Panc1 (cell line): ENCODE measurements around the gene INIP. TPM values are rescaled to one million over a fixed set of nuclear protein-coding genes. Genes with fewer than 3 reads are reported as not detected.

ENCODE experiments used
- ATAC-seq: fragments of 200-7000 bp; cut with Tn5 transposase; 2 replicates; pipeline ENCODE4 v1.9.1; 2020; ENCODE audit warnings: mild to moderate bottlenecking, moderate library complexity
- BruUV-seq: library from RNA; stranded (reverse); fragments of 400-500 nt; replicated peaks from 2 replicates; lab custom pipeline; 2021; lab: Mats Ljungman, UMichigan
- CTCF ChIA-PET: fragments of 300-600 bp; sonication (Branson Sonifier 250); formaldehyde crosslinking; loops from one replicate; lab custom pipeline; 2022; ENCODE audit warnings: antibody characterized with exemption; lab: Charles Lee
- POLR2A ChIA-PET: fragments of 300-600 bp; sonication (Branson Sonifier 250); formaldehyde crosslinking; loops from one replicate; lab custom pipeline; 2022; ENCODE audit warnings: antibody characterized with exemption; lab: Charles Lee
- DNase-seq: peaks from one replicate; pipeline ENCODE4 v3.0.0-alpha.2; 2010; ENCODE audit warnings: low read depth, low spot score
- H3K27ac ChIP-seq: 2 replicates; pipeline ENCODE4 v1.5.1; 2011; ENCODE audit warnings: mild to moderate bottlenecking, low read length, inconsistent platforms
- H3K27me3 ChIP-seq: fragments of 200-500 bp; sonication (Bioruptor generic); 2 replicates; pipeline ENCODE4 v1.6.0; 2014; ENCODE audit warnings: low read length, inconsistent platforms; ENCODE audit not compliant: control insufficient read depth, insufficient read depth
- H3K36me3 ChIP-seq: fragments of 200-500 bp; sonication (Bioruptor generic); 2 replicates; pipeline ENCODE4 v1.5.1; 2014; ENCODE audit warnings: inconsistent platforms, mild to moderate bottlenecking, low read length, moderate library complexity; ENCODE audit not compliant: control insufficient read depth, insufficient read depth
- H3K4me1 ChIP-seq: 2 replicates; pipeline ENCODE4 v1.5.1; 2011; ENCODE audit warnings: inconsistent platforms, mild to moderate bottlenecking, low read length, moderate library complexity; ENCODE audit not compliant: control insufficient read depth, insufficient read depth
- H3K4me3 ChIP-seq, 2 experiments: 2 replicates each; pipeline ENCODE4 v1.5.1; 2011 to 2012; ENCODE audit warnings: low read depth in 2 of 2, low read length in 2 of 2, mild to moderate bottlenecking in 2 of 2, inconsistent platforms in 1 of 2, moderate library complexity in 1 of 2
- H3K9me3 ChIP-seq: fragments of 200-500 bp; sonication (Bioruptor generic); 2 replicates; pipeline ENCODE4 v1.5.1; 2014; ENCODE audit warnings: low read depth, mild to moderate bottlenecking, inconsistent platforms, low read length, moderate library complexity; ENCODE audit not compliant: control insufficient read depth, insufficient read depth
- CTCF ChIP-seq: fragments of 450-650 bp; IDR thresholded peaks from 2 replicates; pipeline ENCODE4 v1.5.1; 2017; ENCODE audit warnings: mild to moderate bottlenecking
- POLR2AphosphoS5 ChIP-seq: IDR thresholded peaks from 2 replicates; pipeline ENCODE4 v1.6.1; 2012; ENCODE audit warnings: mild to moderate bottlenecking, low read depth, low read length, moderate library complexity
- REST ChIP-seq, 2 experiments: IDR thresholded peaks; 2 replicates each; pipeline ENCODE4 v1.6.1; 2011 to 2012; ENCODE audit warnings: low read depth in 2 of 2, control low read depth in 1 of 2, low read length in 1 of 2, mild to moderate bottlenecking in 1 of 2, moderate library complexity in 1 of 2; ENCODE audit not compliant: insufficient read depth in 1 of 2
- SIN3A ChIP-seq: IDR thresholded peaks from 2 replicates; pipeline ENCODE4 v1.6.1; 2012; ENCODE audit warnings: low read depth, mild to moderate bottlenecking, low read length, moderate library complexity, borderline replicate concordance; ENCODE audit not compliant: insufficient read depth
- TCF7L2 ChIP-seq: IDR thresholded peaks from 2 replicates; pipeline ENCODE4 v1.6.1; 2011; ENCODE audit warnings: mild to moderate bottlenecking, low read depth, low read length, inconsistent platforms
- in situ Hi-C: cut with HindIII; loops from 2 replicates; pipeline ENCODE4 v1.10.0; 2016; ENCODE audit warnings: low sequenced_read_pairs, low pct_unique_long_range_greater_than_20kb
- intact Hi-C: fragments of 100-400 bp; cut with micrococcal nuclease; formaldehyde crosslinking; loops from one replicate; pipeline ENCODE4 v1.10.0; 2022; ENCODE audit not compliant: unreplicated experiment
- total RNA-seq: library from RNA; stranded (reverse); gene quantifications from one replicate; pipeline ENCODE4 v1.2.1, GENCODE V29; 2021; ENCODE audit not compliant: unreplicated experiment

INIP gene
- total RNA-seq, 1 experiment from 2014 or later, result 20.0 TPM

DNA sequence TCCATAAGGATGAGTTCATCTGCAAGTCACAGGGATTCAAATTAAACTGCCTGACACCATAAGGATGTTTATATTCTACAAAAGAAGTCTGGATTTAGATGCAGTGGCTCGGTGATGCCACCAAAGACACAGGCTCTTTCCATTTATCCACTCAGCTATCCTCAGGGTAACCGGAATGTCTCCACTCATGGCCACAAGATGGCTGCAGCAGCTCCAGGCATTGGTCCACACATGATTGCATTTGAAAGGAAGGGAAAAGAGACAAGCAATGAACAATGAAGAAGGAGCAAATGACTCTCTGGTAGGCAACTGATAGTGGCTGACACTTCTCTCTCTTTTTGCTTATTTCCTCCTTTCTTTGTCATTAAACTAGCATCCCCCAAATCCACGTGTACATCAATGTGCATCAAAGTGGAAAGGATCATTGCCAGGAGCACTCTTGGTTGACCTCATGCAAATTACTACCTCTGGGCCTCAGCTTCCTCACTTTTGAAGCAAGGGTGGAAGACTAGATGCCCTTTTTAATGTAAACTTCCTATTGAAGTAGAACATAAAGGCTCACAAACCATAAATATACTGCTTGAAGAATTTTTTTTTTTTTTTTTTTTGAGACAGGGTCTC is 25.4 kb upstream of the INIP start:
- BruUV-seq, result no TSS peak
- ATAC-seq, result no peak
- POLR2A ChIA-PET, result no interaction called here

DNA sequence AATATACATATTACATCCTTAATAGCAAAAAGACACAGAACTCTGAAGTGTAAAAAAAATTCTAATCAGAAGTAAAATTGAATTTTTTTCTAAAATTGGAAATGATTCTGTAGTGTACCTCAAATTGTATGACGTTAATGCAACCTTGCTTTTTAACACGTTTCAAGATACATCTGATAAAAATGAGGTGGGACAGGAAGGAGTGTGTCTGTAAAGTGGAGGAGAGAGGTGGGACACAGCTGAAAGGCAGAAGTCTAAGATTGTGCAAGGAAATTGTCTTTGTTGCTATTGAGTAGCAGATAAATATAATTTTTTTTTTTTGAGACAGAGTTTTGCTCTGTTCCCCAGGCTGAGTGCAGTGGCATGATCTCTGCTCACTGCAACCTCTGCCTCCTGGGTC is 17.0 kb upstream of the INIP start:
- ChIA-PET POLR2A (no interaction called here), CTCF (no interaction called here)
- Histone ChIP-seq H3K4me1 (no peaks in the 10 kb centered on the region), H3K9me3 (no peaks in the 10 kb centered on the region), H3K36me3 (no peaks in the 10 kb centered on the region), H3K27me3 (no peaks in the 10 kb centered on the region), H3K27ac (no peak overlapping the region), H3K4me3 (no peak overlapping the region)
- in situ Hi-C loops, result no loop called here
- intact Hi-C loops, result no loop called here
- ATAC-seq (no peak), DNase-seq (no peak)
- TF ChIP-seq REST (IDR thresholded peaks at IDR 0.05; ENCODE audit: insufficient read depth in 1 of 2, low read depth in 2 of 2, low read length in 1 of 2) (no peak), CTCF (no peak), SIN3A (no peak), TCF7L2 (no peak), POLR2AphosphoS5 (no peak)
- no TSS peak for BruUV-seq

More for the DNA sequence above, 25.4 kb upstream of the INIP start:
- H3K4me1 ChIP-seq, result no peaks in the 10 kb centered on the region
- in situ Hi-C loops, result no loop called here
- DNase-seq, result no peak
- no peaks in the 10 kb centered on the region for H3K36me3 ChIP-seq
- no peak overlapping the region for H3K4me3 ChIP-seq
- CTCF ChIA-PET, result interaction anchor here (0.6 kb wide), 1 partner anchor 160 kb away, joined by 5 read pairs; no protein-coding TSS in a partner anchor
- H3K27ac ChIP-seq, result no peak overlapping the region
- H3K9me3 ChIP-seq, result no peaks in the 10 kb centered on the region
- TF ChIP-seq REST (IDR thresholded peaks at IDR 0.05; ENCODE audit: insufficient read depth in 1 of 2, low read depth in 2 of 2, low read length in 1 of 2), result no peak
- no peak for TF ChIP-seq SIN3A
- no peak for TF ChIP-seq TCF7L2
- no peak; the same call in 1 of the 2 replicates for TF ChIP-seq CTCF
- intact Hi-C loops, result no loop called here
- no peaks in the 10 kb centered on the region for H3K27me3 ChIP-seq
